ENCODE data around the gene RIT2.

The RIT2 gene

GRCh38 chr18:43108469-43108868 is 7.0 kb downstream of the RIT2 start:
- Histone ChIP-seq H3K4me2 (ENCODE audit: low read depth, low read length, poor library complexity, severe bottlenecking) (no peak overlapping the region), H2AFZ (ENCODE audit: low read depth, low read length, severe bottlenecking) (no peak overlapping the region), H4K20me1 (ENCODE audit: low read depth, low read length) (no peaks in the 10 kb centered on the region), H3K9me2 (replicated peaks; ENCODE audit: insufficient read depth, low read length) (no peaks in the 10 kb centered on the region; the same call in 1 of the 2 replicates), H3K27me3 (ENCODE audit: low read length) (no peaks in the 10 kb centered on the region), H3K36me3 (ENCODE audit: low read length) (no peaks in the 10 kb centered on the region), H3K9ac (ENCODE audit: low read length) (no peak overlapping the region), H3K27ac (ENCODE audit: low read depth, low read length) (no peak overlapping the region), H3K4me3 (ENCODE audit: insufficient read depth, low read length, poor library complexity, severe bottlenecking) (no peak overlapping the region), H3K79me2 (ENCODE audit: insufficient read depth, low read length) (no peaks in the 10 kb centered on the region), H3F3A (ENCODE audit: insufficient read depth) (no peaks in the 10 kb centered on the region), H3K9me3 (ENCODE audit: insufficient read depth, low read length) (no peaks in the 10 kb centered on the region)
- TF ChIP-seq CTCF (IDR thresholded peaks at IDR 0.05; ENCODE audit: insufficient read depth, low read length, poor library complexity, severe bottlenecking) (no peak), EZH2phosphoT487 (conservative IDR thresholded peaks at IDR 0.05; ENCODE audit: low read length) (no peak)

GRCh38 chr18:43093646-43094045 is 21.8 kb downstream of the RIT2 start:
- no peak for TF ChIP-seq CTCF (IDR thresholded peaks at IDR 0.05; ENCODE audit: insufficient read depth, low read length, poor library complexity, severe bottlenecking)
- TF ChIP-seq EZH2phosphoT487 (conservative IDR thresholded peaks at IDR 0.05; ENCODE audit: low read length), result no peak
- H3K4me3 ChIP-seq (ENCODE audit: insufficient read depth, low read length, poor library complexity, severe bottlenecking), result no peak overlapping the region
- no peaks in the 10 kb centered on the region for H4K20me1 ChIP-seq (ENCODE audit: low read depth, low read length)
- H3K9me2 ChIP-seq (replicated peaks; ENCODE audit: insufficient read depth, low read length), result no peaks in the 10 kb centered on the region
- H2AFZ ChIP-seq (ENCODE audit: low read depth, low read length, severe bottlenecking), result no peak overlapping the region
- H3K4me2 ChIP-seq (ENCODE audit: low read depth, low read length, poor library complexity, severe bottlenecking), result no peak overlapping the region
- no peaks in the 10 kb centered on the region for H3K27me3 ChIP-seq (ENCODE audit: low read length)
- no peaks in the 10 kb centered on the region for H3K9me3 ChIP-seq (ENCODE audit: insufficient read depth, low read length)
- no peaks in the 10 kb centered on the region for H3F3A ChIP-seq (ENCODE audit: insufficient read depth)
- H3K79me2 ChIP-seq (ENCODE audit: insufficient read depth, low read length), result no peaks in the 10 kb centered on the region
- no peaks in the 10 kb centered on the region for H3K36me3 ChIP-seq (ENCODE audit: low read length)
- no peak overlapping the region for H3K9ac ChIP-seq (ENCODE audit: low read length)
- no peak overlapping the region for H3K27ac ChIP-seq (ENCODE audit: low read depth, low read length)

GRCh38 chr18:43092539-43092938 is 22.9 kb downstream of the RIT2 start:
- Histone ChIP-seq H3K9ac (ENCODE audit: low read length) (no peak overlapping the region), H3K79me2 (ENCODE audit: insufficient read depth, low read length) (no peaks in the 10 kb centered on the region), H4K20me1 (ENCODE audit: low read depth, low read length) (no peaks in the 10 kb centered on the region; the same call in 1 of the 2 replicates), H3K9me2 (replicated peaks; ENCODE audit: insufficient read depth, low read length) (no peaks in the 10 kb centered on the region), H3K9me3 (ENCODE audit: insufficient read depth, low read length) (no peaks in the 10 kb centered on the region), H3K27me3 (ENCODE audit: low read length) (no peaks in the 10 kb centered on the region), H3F3A (ENCODE audit: insufficient read depth) (no peaks in the 10 kb centered on the region), H2AFZ (ENCODE audit: low read depth, low read length, severe bottlenecking) (no peak overlapping the region), H3K27ac (ENCODE audit: low read depth, low read length) (no peak overlapping the region), H3K36me3 (ENCODE audit: low read length) (no peaks in the 10 kb centered on the region), H3K4me3 (ENCODE audit: insufficient read depth, low read length, poor library complexity, severe bottlenecking) (no peak overlapping the region), H3K4me2 (ENCODE audit: low read depth, low read length, poor library complexity, severe bottlenecking) (no peak overlapping the region)
- TF ChIP-seq EZH2phosphoT487 (conservative IDR thresholded peaks at IDR 0.05; ENCODE audit: low read length) (no peak), CTCF (IDR thresholded peaks at IDR 0.05; ENCODE audit: insufficient read depth, low read length, poor library complexity, severe bottlenecking) (no peak)
